IPS-15b (cell line): ENCODE results near the gene OR56A1.

ENCODE experiments used
- H3K27me3 ChIP-seq: one replicate; pipeline ENCODE4 v1.6.1; 2013; ENCODE audit warnings: low read length; ENCODE audit not compliant: control insufficient read depth, insufficient read depth
- H3K36me3 ChIP-seq: one replicate; pipeline ENCODE4 v1.6.1; 2013; ENCODE audit warnings: low read length; ENCODE audit not compliant: control insufficient read depth, insufficient read depth
- H3K4me1 ChIP-seq: one replicate; pipeline ENCODE4 v1.6.1; 2013; ENCODE audit warnings: mild to moderate bottlenecking, low read length; ENCODE audit not compliant: control insufficient read depth, insufficient read depth
- H3K4me3 ChIP-seq: one replicate; pipeline ENCODE4 v1.5.1; 2013; ENCODE audit warnings: low read depth, low read length
- H3K9ac ChIP-seq: one replicate; pipeline ENCODE4 v1.6.1; 2013; ENCODE audit warnings: low read depth, mild to moderate bottlenecking, low read length
- H3K9me3 ChIP-seq: one replicate; pipeline ENCODE4 v1.6.1; 2013; ENCODE audit warnings: mild to moderate bottlenecking, low read length; ENCODE audit not compliant: control insufficient read depth, insufficient read depth

The OR56A1 gene

DNA sequence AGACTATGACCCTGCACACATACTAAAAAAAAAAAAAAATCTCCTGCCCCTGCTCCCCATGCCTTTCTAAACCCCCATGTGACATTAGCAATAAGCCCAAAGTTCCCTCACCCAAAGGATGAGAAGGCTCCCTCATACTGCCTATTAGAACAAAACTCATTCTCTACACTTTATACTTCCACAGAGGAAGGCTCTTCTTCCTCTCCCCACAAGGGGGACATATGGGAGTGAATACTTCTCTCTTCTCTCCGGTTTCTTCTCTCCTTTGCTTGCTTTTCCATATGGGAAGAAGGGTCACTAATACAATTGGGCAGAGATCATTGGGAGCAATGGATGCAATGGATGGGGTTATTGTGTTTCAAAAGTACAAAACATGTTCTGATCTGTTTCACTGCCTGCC is 47.1 kb downstream of the OR56A1 start:
- Histone ChIP-seq H3K9ac (no peak overlapping the region), H3K4me1 (no peaks in the 10 kb centered on the region), H3K4me3 (no peak overlapping the region), H3K27me3 (no peaks in the 10 kb centered on the region), H3K9me3 (peaks cover 4% of the 10 kb centered on the region), H3K36me3 (no peaks in the 10 kb centered on the region)

DNA sequence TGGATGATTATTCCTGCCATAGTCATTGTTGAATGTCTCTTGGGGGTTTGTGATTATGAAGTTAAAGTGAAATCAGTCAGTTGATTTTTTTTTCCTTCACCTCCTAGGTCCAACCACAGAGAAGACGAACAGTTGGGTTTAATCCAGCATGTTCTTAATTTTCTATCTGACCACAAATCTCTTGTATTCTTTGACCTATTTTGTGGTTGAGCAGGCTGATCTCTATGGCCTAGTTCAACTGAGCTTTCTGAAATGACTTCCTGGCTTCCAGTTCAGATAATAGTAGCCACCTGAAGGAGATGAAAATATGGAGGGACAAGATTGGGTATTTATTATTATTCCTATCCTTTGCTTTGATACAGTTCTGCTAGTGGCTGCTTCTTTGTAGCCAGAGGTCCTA is 57.0 kb downstream of the OR56A1 start:
- Histone ChIP-seq H3K9me3 (peaks cover 3% of the 10 kb centered on the region), H3K4me1 (no peaks in the 10 kb centered on the region), H3K27me3 (no peaks in the 10 kb centered on the region), H3K9ac (no peak overlapping the region), H3K36me3 (no peaks in the 10 kb centered on the region), H3K4me3 (no peak overlapping the region)
